Left ventricle myocardium inferior (tissue), 1 donor: ENCODE data around the gene OR1L6. TPM values are rescaled to one million over a fixed set of nuclear protein-coding genes. Genes with fewer than 3 reads are reported as not detected.

Source experiments
- DNase-seq: peaks from one replicate; pipeline ENCODE4 v3.0.0-alpha.2; 2020
- H3K27ac ChIP-seq: fragments of 200-600 bp; replicated peaks from 2 replicates; pipeline ENCODE4 v1.8.0; 2021
- H3K27me3 ChIP-seq: fragments of 200-600 bp; 2 replicates; pipeline ENCODE4 v1.8.0; 2021; ENCODE audit warnings: low read depth
- H3K36me3 ChIP-seq: fragments of 200-600 bp; 2 replicates; pipeline ENCODE4 v1.8.0; 2021
- H3K4me1 ChIP-seq: fragments of 200-600 bp; 2 replicates; pipeline ENCODE4 v1.8.0; 2021
- H3K4me3 ChIP-seq: fragments of 200-600 bp; 2 replicates; pipeline ENCODE4 v1.8.0; 2021; ENCODE audit warnings: mild to moderate bottlenecking, moderate library complexity
- H3K9me3 ChIP-seq: fragments of 200-600 bp; replicated peaks from 2 replicates; pipeline ENCODE4 v1.8.0; 2021
- intact Hi-C: fragments of 100-400 bp; cut with micrococcal nuclease; formaldehyde crosslinking; loops from one replicate; pipeline ENCODE4 v1.11.0; 2022
- total RNA-seq: library from RNA; stranded (reverse); fragmentation: NEBNext Ultra II Directional; extraction: Animal tissue kit (Norgen Biotek cat#: 25700); gene quantifications from one replicate; pipeline ENCODE4 v1.2.1, GENCODE V29; 2021
- TF ChIP-seq, protein P1 (sequence below): fragments of 200-600 bp; IDR thresholded peaks from 2 replicates; pipeline ENCODE4 v1.8.0; 2021; ENCODE audit warnings: antibody characterized with exemption, mild to moderate bottlenecking, borderline replicate concordance
- donor health status: DM: no; HTN: yes; CAD: no; lungs with severe emphysema.

The OR1L6 gene
- total RNA-seq, 1 donor from 2014 or later: not detected

DNA sequence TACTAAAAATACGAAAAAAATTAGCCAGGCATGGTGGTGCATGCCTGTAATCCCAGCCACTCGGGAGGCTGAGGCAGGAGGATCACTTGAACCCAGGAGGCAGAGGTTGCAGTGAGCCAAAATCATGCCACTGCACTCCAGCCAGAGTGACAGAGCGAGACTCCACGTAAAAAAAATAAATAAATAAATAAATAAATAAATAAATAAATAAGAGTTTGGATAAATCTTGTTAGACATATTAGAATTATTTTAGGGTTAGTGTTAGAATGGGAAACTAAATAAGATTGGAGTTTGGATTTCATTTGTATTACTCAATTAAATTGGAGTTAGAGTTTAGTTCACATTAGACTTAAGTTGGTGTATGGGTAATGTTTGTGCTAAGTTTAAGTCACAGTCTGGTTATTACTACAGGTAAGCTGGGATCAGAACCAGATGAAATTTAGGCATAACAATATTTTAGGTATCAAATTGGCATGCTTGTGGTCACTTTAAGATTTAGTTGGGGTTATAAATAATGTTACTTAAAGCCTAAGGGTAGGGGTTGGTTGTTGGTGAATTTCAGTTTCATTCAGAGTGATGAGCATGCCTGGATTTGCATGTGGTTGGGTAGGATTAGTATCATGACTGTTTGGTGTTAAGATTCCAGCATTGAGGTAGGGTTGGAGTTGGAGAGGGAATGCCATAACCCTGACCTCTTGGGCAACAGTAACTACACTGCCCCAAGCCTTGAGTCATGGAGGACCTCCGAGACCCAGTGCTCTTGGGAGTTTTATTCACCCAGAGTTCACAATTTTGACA lies 50.0 kb downstream of the OR1L6 start:
- no peak for DNase-seq
- Histone ChIP-seq H3K36me3 (no peaks in the 10 kb centered on the region), H3K27ac (no peak overlapping the region), H3K4me3 (no peak overlapping the region), H3K9me3 (no peaks in the 10 kb centered on the region), H3K4me1 (no peaks in the 10 kb centered on the region), H3K27me3 (no peaks in the 10 kb centered on the region)
- intact Hi-C loops: no loop called here
- TF ChIP-seq, protein P1, sequence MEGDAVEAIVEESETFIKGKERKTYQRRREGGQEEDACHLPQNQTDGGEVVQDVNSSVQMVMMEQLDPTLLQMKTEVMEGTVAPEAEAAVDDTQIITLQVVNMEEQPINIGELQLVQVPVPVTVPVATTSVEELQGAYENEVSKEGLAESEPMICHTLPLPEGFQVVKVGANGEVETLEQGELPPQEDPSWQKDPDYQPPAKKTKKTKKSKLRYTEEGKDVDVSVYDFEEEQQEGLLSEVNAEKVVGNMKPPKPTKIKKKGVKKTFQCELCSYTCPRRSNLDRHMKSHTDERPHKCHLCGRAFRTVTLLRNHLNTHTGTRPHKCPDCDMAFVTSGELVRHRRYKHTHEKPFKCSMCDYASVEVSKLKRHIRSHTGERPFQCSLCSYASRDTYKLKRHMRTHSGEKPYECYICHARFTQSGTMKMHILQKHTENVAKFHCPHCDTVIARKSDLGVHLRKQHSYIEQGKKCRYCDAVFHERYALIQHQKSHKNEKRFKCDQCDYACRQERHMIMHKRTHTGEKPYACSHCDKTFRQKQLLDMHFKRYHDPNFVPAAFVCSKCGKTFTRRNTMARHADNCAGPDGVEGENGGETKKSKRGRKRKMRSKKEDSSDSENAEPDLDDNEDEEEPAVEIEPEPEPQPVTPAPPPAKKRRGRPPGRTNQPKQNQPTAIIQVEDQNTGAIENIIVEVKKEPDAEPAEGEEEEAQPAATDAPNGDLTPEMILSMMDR: no peak

DNA sequence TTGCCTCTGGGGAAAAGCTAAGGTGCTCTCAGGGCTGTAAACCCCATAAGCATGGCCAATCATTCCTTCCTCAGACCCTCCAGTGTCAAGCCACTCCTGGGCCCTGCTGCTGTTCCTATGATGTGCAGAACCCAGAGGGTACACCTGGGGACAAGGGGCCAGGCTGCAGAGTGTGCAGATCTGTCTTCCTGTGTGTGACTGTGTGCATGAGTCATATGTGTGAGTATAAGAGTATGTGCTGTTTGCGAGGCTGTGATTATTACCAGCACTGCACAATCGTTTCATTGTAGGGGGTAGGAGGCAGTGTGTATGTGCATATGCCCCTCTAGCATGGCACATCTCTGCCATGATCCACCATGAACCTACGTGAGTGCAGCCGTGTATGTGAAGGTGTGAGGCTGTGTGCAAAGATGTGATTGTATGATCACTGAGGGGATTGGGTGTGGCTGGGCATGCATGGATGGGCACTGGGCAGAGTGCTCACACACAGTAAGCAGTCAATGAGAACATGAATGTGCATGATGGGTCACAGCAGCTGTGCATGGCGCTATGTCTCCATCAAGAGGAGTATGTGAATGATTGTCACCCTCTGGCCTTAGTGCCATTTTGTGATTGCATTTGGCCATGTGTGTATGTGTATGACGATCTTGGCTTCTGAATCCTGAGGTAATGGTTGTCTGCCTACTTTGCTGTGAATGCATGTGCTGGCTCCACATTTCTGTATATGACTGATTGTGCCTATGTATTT lies 55.4 kb downstream of the OR1L6 start:
- TF ChIP-seq, protein P1: no peak
- intact Hi-C loops: no loop called here
- H3K4me1 ChIP-seq: no peaks in the 10 kb centered on the region
- no peak overlapping the region for H3K27ac ChIP-seq
- no peaks in the 10 kb centered on the region for H3K27me3 ChIP-seq
- no peaks in the 10 kb centered on the region for H3K36me3 ChIP-seq
- H3K4me3 ChIP-seq: no peak overlapping the region
- DNase-seq: no peak
- H3K9me3 ChIP-seq: no peaks in the 10 kb centered on the region

Other genes with a start within 250 kb of the OR1L6 start
- gene OR1J2, start 231.5 kb upstream of the OR1L6 start, total RNA-seq: not detected
- gene OR1J4, start 223.2 kb upstream of the OR1L6 start, total RNA-seq: not detected
- gene OR1N1, start 215.0 kb upstream of the OR1L6 start, total RNA-seq: not detected
- not detected for gene OR1N2, start 189.2 kb upstream of the OR1L6 start, total RNA-seq
- not detected for gene OR1L8, start 158.9 kb upstream of the OR1L6 start, total RNA-seq
- not detected for gene OR1Q1, start 127.6 kb upstream of the OR1L6 start, total RNA-seq
- gene OR1B1, start 84.7 kb upstream of the OR1L6 start, total RNA-seq: not detected
- gene OR1L1, start 80.6 kb upstream of the OR1L6 start, total RNA-seq: not detected
- not detected for gene OR1L3, start 67.2 kb upstream of the OR1L6 start, total RNA-seq
- gene OR1L4, start 18.3 kb upstream of the OR1L6 start, total RNA-seq: not detected
- not detected for gene OR5C1, start 46.6 kb downstream of the OR1L6 start, total RNA-seq
- gene OR1K1, start 57.8 kb downstream of the OR1L6 start, total RNA-seq: not detected
- 8.3 TPM for gene PDCL, start 86.3 kb downstream of the OR1L6 start, total RNA-seq
- gene RC3H2, start 163.1 kb downstream of the OR1L6 start, total RNA-seq: 37.7 TPM
- 6.0 TPM for gene ZBTB6, start 171.0 kb downstream of the OR1L6 start, total RNA-seq
- 5.4 TPM for gene ZBTB26, start 189.2 kb downstream of the OR1L6 start, total RNA-seq
- gene RABGAP1, start 198.7 kb downstream of the OR1L6 start, total RNA-seq: 48.2 TPM